ENCODE measurements around the gene PMFBP1. TPM values are rescaled to one million over a fixed set of nuclear protein-coding genes. Genes with fewer than 3 reads are reported as not detected.

The PMFBP1 gene
- total and polyA plus RNA-seq, 12 donors = 0.26 to 1.6 (median 0.45) TPM; not detected in 8

DNA sequence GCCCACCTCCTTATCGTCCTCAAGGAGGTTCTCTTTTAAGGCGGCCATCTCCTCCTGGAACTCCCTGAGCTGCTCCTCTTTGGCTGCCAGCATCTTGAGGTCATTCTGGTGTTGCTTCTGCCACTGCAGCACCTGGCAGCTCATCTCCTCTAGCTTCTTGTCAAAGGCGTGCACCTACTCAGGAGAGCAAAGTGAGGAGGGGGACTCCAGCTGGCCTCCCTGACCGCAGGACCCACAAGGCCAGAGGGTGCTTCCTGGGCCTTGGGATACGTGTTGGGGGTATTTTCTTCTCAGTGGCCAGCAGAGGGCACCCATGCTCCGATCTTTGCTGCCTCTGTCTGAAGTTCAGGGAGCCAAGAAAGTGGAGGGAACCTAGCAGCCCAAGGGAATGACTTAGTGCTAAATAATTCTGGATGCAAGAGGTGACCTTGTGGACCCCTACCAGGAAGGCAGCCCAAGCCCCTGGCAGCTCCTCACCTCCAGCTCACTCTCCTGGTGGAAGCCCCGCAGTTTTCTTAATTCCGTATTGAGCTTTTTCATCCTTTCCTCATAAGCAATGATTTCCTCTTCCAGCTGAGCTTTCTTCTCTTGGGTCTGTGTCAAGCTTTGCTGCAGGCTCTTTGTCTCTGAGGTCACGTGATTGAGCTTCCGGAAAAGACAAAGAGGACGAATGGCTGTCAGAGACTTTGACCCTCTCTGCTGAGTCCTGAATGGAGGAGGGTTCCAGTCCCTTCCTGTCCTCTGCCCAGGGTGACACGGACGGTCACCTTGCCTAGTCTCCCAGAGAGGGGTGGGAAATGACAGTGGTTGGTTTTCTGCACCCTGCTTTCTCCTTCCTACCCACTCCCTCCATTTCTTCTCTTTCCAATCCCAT, 47.0 kb downstream of the PMFBP1 start:
- WGBS, 2 donors = 31 to 33% methylated on average over 13 of the region's 13 CpGs
- TF ChIP-seq, protein P1, sequence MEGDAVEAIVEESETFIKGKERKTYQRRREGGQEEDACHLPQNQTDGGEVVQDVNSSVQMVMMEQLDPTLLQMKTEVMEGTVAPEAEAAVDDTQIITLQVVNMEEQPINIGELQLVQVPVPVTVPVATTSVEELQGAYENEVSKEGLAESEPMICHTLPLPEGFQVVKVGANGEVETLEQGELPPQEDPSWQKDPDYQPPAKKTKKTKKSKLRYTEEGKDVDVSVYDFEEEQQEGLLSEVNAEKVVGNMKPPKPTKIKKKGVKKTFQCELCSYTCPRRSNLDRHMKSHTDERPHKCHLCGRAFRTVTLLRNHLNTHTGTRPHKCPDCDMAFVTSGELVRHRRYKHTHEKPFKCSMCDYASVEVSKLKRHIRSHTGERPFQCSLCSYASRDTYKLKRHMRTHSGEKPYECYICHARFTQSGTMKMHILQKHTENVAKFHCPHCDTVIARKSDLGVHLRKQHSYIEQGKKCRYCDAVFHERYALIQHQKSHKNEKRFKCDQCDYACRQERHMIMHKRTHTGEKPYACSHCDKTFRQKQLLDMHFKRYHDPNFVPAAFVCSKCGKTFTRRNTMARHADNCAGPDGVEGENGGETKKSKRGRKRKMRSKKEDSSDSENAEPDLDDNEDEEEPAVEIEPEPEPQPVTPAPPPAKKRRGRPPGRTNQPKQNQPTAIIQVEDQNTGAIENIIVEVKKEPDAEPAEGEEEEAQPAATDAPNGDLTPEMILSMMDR (IDR thresholded peaks at IDR 0.05) = peak; percentile 33 to 82 (median 76)

DNA sequence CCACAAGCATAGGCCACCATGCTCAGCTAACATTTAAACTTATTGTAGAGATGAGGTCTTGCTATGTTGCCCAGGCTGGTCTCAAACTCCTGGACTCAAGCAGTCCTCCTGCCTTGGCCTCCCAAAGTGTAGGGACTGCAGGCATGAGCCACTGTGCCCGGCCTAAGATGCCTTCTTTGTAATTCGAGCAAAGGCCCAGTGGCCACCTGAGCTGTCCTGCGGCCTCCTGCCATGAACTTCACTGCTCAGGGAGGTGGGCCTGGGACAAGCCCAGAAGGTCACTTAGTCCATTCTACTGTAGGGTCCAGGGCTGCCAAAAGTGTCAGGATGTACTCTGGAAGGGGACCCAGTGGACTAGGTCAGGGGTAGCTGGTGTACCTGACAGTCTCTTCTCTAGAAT, 47.8 kb downstream of the PMFBP1 start:
- Histone ChIP-seq H3K27ac (no peak overlapping the region), H3K4me3 (no peak overlapping the region), H3K36me3 (no peaks in the 10 kb centered on the region), H3K9me3 (peaks cover 0 to 4% (median 0%) of the 10 kb centered on the region in 11 donors), H3K27me3 (peaks cover 0 to 4% (median 0%) of the 10 kb centered on the region in 7 donors), H3K4me1 (peaks cover 0 to 26% (median 0%) of the 10 kb centered on the region in 9 donors)
- TF ChIP-seq, protein P1 (IDR thresholded peaks at IDR 0.05) = no peak
- no peak for ATAC-seq
- 93 to 99% methylated on average over 3 of the region's 3 CpGs for WGBS, 2 donors
- no peak for DNase-seq
- intact Hi-C loops (cut with DNase I) = loop anchor here in 3 of 10 donors (10.0 kb wide), 3 partner anchors 341 to 1761 kb away; no protein-coding TSS in a partner anchor

More for the DNA sequence above, 47.0 kb downstream of the PMFBP1 start:
- Histone ChIP-seq H3K9me3 (peaks cover 0 to 4% (median 0%) of the 10 kb centered on the region in 11 donors), H3K4me3 (no peak overlapping the region), H3K27me3 (peaks cover 0 to 11% (median 0%) of the 10 kb centered on the region in 7 donors), H3K36me3 (no peaks in the 10 kb centered on the region), H3K27ac (peak overlapping the region in 3 of 10 donors; percentile 10 to 67 (median 36)), H3K4me1 (peaks cover 0 to 26% (median 0%) of the 10 kb centered on the region in 9 donors)
- DNase-seq (peak; percentile 69 to 74), ATAC-seq (peak; percentile 55 to 92 (median 81))
- intact Hi-C loops (cut with DNase I) = loop anchor here in 6 of 10 donors (5.0 to 10.0 kb wide), 6 partner anchors 340 to 1832 kb away; no protein-coding TSS in a partner anchor

DNA sequence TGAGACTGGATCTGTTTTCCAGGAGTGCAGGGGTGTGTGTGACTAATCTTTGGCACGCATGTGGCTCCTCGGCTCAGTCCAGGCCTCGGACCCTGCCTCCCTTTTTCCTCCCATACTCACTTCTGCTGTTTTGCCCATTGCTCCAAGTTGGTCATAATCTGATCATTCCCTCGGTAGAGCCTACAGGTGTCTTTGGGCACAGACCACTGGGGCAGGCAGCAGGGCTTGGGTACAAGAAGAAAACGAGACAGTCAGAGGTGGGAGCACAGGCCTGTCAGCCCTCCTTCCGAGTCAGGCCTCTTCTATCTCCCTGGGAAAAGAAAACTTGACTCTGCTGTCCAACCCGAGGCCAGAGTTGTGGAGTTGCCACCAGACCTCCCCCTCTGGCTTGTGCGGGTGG, 48.5 kb downstream of the PMFBP1 start:
- Histone ChIP-seq H3K27me3 (no peaks in the 10 kb centered on the region), H3K27ac (no peak overlapping the region), H3K4me3 (no peak overlapping the region), H3K4me1 (peaks cover 0 to 26% (median 0%) of the 10 kb centered on the region in 9 donors), H3K36me3 (no peaks in the 10 kb centered on the region), H3K9me3 (peaks cover 0 to 4% (median 0%) of the 10 kb centered on the region in 11 donors)
- TF ChIP-seq, protein P1 (IDR thresholded peaks at IDR 0.05) = no peak
- intact Hi-C loops (cut with DNase I) = loop anchor here in 3 of 10 donors (10.0 kb wide), 3 partner anchors 341 to 1761 kb away; no protein-coding TSS in a partner anchor
- DNase-seq = no peak
- WGBS, 2 donors = 72 to 76% methylated on average over 8 of the region's 8 CpGs
- no peak for ATAC-seq

DNA sequence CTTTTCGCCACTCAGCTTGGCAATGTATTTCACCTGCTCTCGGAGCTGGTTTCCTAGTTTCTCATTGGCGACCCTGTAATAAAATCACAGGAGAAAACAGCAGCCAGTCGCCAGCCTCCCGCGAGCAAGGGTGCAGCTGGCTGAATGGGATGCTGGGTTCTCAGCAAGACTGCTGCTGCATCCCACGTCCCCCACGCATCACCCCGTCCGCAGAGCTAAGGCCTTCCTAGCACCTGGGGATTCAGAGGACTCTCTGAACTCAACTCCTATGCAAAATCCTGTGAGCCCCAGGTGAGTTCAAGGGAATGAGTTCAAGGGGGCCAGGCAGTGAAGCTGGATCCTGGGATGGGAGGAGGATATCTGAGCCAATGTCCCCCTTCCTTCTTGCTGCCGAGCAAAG, 49.0 kb downstream of the PMFBP1 start:
- DNase-seq (no peak), ATAC-seq (no peak)
- Histone ChIP-seq H3K27me3 (no peaks in the 10 kb centered on the region), H3K27ac (no peak overlapping the region), H3K9me3 (peaks cover 0 to 4% (median 0%) of the 10 kb centered on the region in 11 donors), H3K4me1 (peaks cover 0 to 26% (median 0%) of the 10 kb centered on the region in 9 donors), H3K36me3 (no peaks in the 10 kb centered on the region), H3K4me3 (no peak overlapping the region)
- WGBS, 2 donors = 84% methylated on average over 11 of the region's 11 CpGs
- intact Hi-C loops (cut with DNase I) = loop anchor here in 3 of 10 donors (10.0 kb wide), 3 partner anchors 342 to 1762 kb away; no protein-coding TSS in a partner anchor
- TF ChIP-seq, protein P1 (IDR thresholded peaks at IDR 0.05) = no peak

All from heart right ventricle (tissue), 16 donors.